ENCODE data around the gene ATOH8.

DNA sequence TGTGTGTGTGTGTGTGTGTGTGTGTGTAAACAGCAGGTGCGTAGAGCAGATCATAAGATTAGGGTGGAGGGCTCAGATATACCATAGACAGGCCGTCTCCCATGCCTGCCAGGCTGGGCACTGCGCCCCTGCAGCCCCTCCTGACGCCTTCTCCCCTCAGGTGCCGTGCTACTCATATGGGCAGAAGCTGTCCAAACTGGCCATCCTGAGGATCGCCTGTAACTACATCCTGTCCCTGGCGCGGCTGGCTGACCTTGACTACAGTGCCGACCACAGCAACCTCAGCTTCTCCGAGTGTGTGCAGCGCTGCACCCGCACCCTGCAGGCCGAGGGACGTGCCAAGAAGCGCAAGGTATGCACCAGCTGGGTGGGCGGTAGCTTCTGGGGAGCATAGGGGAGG is 10.0 kb downstream of the ATOH8 start:
- no peak for TF ChIP-seq CTCF (IDR thresholded peaks at IDR 0.05; ENCODE audit: borderline replicate concordance, extremely low read depth, low read length, poor library complexity, severe bottlenecking)
- TF ChIP-seq EZH2 (IDR thresholded peaks at IDR 0.05; ENCODE audit: borderline replicate concordance, low read depth, low read length, severe bottlenecking), result no peak

All from DND-41 (cell line).